Neural progenitor cell (in vitro differentiated cells): ENCODE data around the gene CDK5R1.

Source experiments
- EZH2 ChIP-seq: fragments of 200-600 bp; sonication (generic); IDR thresholded peaks from 2 replicates; pipeline ENCODE4 v1.6.1; 2017; ENCODE audit warnings: antibody characterized with exemption, mild to moderate bottlenecking, moderate library complexity
- EZH2phosphoT487 ChIP-seq: fragments of 200-600 bp; sonication (generic); IDR thresholded peaks from 2 replicates; pipeline ENCODE4 v1.6.1; 2017; ENCODE audit warnings: antibody characterized with exemption
- TF ChIP-seq, protein P1 (sequence below): fragments of 200-600 bp; sonication (generic); IDR thresholded peaks from 2 replicates; pipeline ENCODE4 v1.5.1; 2017; ENCODE audit warnings: antibody characterized with exemption, mild to moderate bottlenecking

DNA sequence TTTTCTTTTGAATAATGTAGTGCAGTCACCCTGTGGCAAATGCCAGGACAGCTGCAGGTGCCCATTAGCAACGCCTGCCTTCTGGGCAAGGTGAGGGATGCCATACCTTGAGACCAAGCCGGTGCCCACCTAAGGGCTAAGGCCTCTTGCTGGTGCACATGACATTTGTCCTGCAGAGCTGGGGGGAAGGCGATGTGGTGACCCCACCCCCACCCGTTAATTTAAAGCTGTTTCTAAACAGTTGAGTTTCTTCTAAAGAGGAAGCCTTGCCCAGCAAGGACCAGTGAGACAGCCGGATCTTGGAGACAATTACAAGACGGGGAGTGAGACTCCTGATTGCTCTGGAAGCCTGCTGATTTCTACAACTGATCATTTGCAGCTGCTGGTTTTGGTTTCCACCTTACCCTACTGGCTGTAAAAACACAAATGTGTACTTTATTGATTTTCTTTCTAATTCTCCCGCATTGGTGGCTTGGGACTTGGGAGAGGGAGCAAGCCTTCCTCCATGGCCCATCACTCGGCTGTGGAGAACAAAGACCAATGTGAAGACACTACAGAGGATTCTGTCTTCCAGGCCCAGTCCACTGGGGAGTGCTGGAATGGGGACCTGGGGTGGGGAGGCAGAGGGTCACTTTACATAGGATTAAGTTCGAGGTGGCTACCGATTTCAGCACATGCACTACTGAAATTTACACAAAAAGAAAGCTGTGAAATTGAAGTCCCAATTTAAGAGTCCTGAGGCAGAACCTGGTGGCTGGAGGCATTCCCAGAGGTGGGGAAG, 2.7 kb downstream of the CDK5R1 start:
- TF ChIP-seq EZH2 (no peak), EZH2phosphoT487 (no peak)
- TF ChIP-seq, protein P1, sequence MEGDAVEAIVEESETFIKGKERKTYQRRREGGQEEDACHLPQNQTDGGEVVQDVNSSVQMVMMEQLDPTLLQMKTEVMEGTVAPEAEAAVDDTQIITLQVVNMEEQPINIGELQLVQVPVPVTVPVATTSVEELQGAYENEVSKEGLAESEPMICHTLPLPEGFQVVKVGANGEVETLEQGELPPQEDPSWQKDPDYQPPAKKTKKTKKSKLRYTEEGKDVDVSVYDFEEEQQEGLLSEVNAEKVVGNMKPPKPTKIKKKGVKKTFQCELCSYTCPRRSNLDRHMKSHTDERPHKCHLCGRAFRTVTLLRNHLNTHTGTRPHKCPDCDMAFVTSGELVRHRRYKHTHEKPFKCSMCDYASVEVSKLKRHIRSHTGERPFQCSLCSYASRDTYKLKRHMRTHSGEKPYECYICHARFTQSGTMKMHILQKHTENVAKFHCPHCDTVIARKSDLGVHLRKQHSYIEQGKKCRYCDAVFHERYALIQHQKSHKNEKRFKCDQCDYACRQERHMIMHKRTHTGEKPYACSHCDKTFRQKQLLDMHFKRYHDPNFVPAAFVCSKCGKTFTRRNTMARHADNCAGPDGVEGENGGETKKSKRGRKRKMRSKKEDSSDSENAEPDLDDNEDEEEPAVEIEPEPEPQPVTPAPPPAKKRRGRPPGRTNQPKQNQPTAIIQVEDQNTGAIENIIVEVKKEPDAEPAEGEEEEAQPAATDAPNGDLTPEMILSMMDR = no peak
